ENCODE data around the gene RXFP3.
"Not testable (repeated sequence)": the region's sequence is repeated elsewhere in the genome, so short reads cannot be mapped to it uniquely, and the experiment has no call there.

RXFP3 gene

GRCh38 chr5:33905381-33905780 is 30.8 kb upstream of the RXFP3 start:
- H3K36me3 Mint-ChIP-seq (ENCODE audit: low read depth): peaks cover 13% of the 10 kb centered on the region
- DNase-seq: no peak
- H3K9me3 Mint-ChIP-seq: peaks cover 69% of the 10 kb centered on the region
- no peak overlapping the region for H3K4me3 Mint-ChIP-seq
- TF ChIP-seq, protein P1, sequence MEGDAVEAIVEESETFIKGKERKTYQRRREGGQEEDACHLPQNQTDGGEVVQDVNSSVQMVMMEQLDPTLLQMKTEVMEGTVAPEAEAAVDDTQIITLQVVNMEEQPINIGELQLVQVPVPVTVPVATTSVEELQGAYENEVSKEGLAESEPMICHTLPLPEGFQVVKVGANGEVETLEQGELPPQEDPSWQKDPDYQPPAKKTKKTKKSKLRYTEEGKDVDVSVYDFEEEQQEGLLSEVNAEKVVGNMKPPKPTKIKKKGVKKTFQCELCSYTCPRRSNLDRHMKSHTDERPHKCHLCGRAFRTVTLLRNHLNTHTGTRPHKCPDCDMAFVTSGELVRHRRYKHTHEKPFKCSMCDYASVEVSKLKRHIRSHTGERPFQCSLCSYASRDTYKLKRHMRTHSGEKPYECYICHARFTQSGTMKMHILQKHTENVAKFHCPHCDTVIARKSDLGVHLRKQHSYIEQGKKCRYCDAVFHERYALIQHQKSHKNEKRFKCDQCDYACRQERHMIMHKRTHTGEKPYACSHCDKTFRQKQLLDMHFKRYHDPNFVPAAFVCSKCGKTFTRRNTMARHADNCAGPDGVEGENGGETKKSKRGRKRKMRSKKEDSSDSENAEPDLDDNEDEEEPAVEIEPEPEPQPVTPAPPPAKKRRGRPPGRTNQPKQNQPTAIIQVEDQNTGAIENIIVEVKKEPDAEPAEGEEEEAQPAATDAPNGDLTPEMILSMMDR (IDR thresholded peaks at IDR 0.05): no peak
- no peaks in the 10 kb centered on the region for H3K4me1 Mint-ChIP-seq
- H3K27me3 Mint-ChIP-seq (ENCODE audit: low read depth, poor library complexity): peaks cover 4% of the 10 kb centered on the region
- H3K27ac Mint-ChIP-seq: no peak overlapping the region

- Mint-ChIP-seq H3K36me3 (ENCODE audit: low read depth) (peaks cover 13% of the 10 kb centered on the region), H3K9me3 (peaks cover 68% of the 10 kb centered on the region)
- not testable (repeated sequence) for DNase-seq; H3K27me3 Mint-ChIP-seq (ENCODE audit: low read depth, poor library complexity); H3K27ac Mint-ChIP-seq; H3K4me3 Mint-ChIP-seq; H3K4me1 Mint-ChIP-seq
These were observed 29.9 kb upstream of the RXFP3 start for GRCh38 chr5:33906248-33906647.

DNA sequence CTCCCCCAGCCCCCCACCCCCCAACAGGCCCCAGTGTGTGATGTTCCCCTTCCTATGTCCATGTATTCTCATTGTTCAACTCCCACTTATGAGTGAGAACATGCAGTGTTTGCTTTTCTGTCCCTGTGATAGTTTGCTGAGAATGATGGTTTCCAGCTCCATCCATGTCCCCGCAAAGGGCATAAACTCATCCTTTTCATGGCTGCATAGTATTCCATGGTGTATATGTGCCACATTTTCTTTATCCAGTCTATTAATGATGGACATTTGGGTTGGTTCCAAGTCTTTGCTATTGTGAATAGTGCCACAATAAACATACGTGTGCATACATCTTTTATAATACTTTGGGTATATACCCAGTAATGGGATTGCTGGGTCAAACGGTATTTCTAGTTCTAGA is 21.3 kb upstream of the RXFP3 start:
- H3K9me3 Mint-ChIP-seq: peaks cover 59% of the 10 kb centered on the region
- not testable (repeated sequence) for DNase-seq; H3K4me3 Mint-ChIP-seq; H3K27me3 Mint-ChIP-seq (ENCODE audit: low read depth, poor library complexity); H3K27ac Mint-ChIP-seq; H3K36me3 Mint-ChIP-seq (ENCODE audit: low read depth); H3K4me1 Mint-ChIP-seq

DNA sequence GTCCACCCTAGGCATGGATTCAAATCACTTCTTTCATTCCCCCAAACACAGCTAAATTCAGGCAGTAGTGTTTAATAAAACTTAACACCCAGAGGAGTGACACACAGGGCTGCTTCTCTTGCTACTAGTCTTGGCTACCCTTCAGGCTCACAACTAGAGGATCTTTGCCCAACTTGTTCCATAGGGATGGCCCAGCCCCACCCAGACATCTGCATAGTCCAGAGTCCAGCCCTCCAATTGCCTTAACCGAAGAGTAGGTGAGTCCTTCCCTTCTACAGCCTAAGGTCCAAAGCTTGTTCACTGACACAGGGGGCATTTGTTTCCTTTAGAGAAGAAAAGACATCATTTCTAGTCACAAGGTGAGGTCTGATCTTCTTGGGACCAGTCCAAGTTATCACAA is 15.2 kb upstream of the RXFP3 start:
- H3K4me3 Mint-ChIP-seq: no peak overlapping the region
- H3K27ac Mint-ChIP-seq: no peak overlapping the region
- peaks cover 5% of the 10 kb centered on the region for H3K36me3 Mint-ChIP-seq (ENCODE audit: low read depth)
- DNase-seq: no peak
- no peaks in the 10 kb centered on the region for H3K4me1 Mint-ChIP-seq
- peaks cover 42% of the 10 kb centered on the region for H3K9me3 Mint-ChIP-seq
- TF ChIP-seq, protein P1 (IDR thresholded peaks at IDR 0.05): no peak
- H3K27me3 Mint-ChIP-seq (ENCODE audit: low read depth, poor library complexity): peaks cover 18% of the 10 kb centered on the region

GRCh38 chr5:33925278-33925677 is 10.9 kb upstream of the RXFP3 start:
- TF ChIP-seq, protein P1 (IDR thresholded peaks at IDR 0.05): no peak
- DNase-seq: no peak
- no peak overlapping the region for H3K4me3 Mint-ChIP-seq
- no peak overlapping the region for H3K27ac Mint-ChIP-seq
- H3K36me3 Mint-ChIP-seq (ENCODE audit: low read depth): no peaks in the 10 kb centered on the region
- H3K4me1 Mint-ChIP-seq: no peaks in the 10 kb centered on the region
- H3K9me3 Mint-ChIP-seq: peaks cover 4% of the 10 kb centered on the region
- H3K27me3 Mint-ChIP-seq (ENCODE audit: low read depth, poor library complexity): peaks cover 13% of the 10 kb centered on the region

- no peak overlapping the region for H3K4me3 Mint-ChIP-seq
- TF ChIP-seq, protein P1 (IDR thresholded peaks at IDR 0.05): no peak
- no peaks in the 10 kb centered on the region for H3K36me3 Mint-ChIP-seq (ENCODE audit: low read depth)
- DNase-seq: no peak
- no peaks in the 10 kb centered on the region for H3K4me1 Mint-ChIP-seq
- H3K9me3 Mint-ChIP-seq: no peaks in the 10 kb centered on the region
- peaks cover 4% of the 10 kb centered on the region for H3K27me3 Mint-ChIP-seq (ENCODE audit: low read depth, poor library complexity)
- H3K27ac Mint-ChIP-seq: no peak overlapping the region
These were observed 8.5 kb upstream of the RXFP3 start for GRCh38 chr5:33927685-33928084.

DNA sequence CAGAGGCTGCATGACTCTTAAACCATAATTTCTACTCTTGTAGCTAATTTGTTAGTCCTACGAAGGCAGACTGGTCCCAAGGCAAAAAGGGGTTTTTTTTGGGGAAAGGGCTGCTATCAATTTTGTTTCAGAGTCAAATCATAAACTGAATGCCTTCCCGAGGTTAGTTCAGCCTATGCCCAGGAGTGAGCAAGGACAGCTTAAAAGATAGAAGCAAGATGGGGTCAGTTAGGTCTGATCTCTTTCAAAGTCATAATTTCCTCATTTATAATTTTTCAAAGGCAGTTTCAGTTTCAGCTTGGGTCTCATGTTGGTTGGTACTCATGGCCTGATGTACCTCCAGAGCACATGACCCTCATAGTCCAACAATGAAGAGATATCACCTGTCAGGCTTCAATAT is 7.9 kb upstream of the RXFP3 start:
- no peak for DNase-seq
- TF ChIP-seq, protein P1 (IDR thresholded peaks at IDR 0.05): no peak
- H3K27ac Mint-ChIP-seq: no peak overlapping the region
- peaks cover 4% of the 10 kb centered on the region for H3K27me3 Mint-ChIP-seq (ENCODE audit: low read depth, poor library complexity)
- no peaks in the 10 kb centered on the region for H3K4me1 Mint-ChIP-seq
- no peak overlapping the region for H3K4me3 Mint-ChIP-seq
- no peaks in the 10 kb centered on the region for H3K36me3 Mint-ChIP-seq (ENCODE audit: low read depth)
- H3K9me3 Mint-ChIP-seq: no peaks in the 10 kb centered on the region

Data from nephron progenitor cell (in vitro differentiated cells).